Measurements from ENCODE around the gene ABCC2.

ABCC2 gene

GRCh38 chr10:99872367-99873162, 90.1 kb downstream of the ABCC2 start:
- no peaks in the 10 kb centered on the region for H4K20me1 ChIP-seq (ENCODE audit: insufficient read depth, low read length)
- no peaks in the 10 kb centered on the region for H3K9me3 ChIP-seq (ENCODE audit: insufficient read depth, low read length)
- no peak for TF ChIP-seq EZH2phosphoT487 (IDR thresholded peaks at IDR 0.05; ENCODE audit: low read depth)
- TF ChIP-seq, protein P1, sequence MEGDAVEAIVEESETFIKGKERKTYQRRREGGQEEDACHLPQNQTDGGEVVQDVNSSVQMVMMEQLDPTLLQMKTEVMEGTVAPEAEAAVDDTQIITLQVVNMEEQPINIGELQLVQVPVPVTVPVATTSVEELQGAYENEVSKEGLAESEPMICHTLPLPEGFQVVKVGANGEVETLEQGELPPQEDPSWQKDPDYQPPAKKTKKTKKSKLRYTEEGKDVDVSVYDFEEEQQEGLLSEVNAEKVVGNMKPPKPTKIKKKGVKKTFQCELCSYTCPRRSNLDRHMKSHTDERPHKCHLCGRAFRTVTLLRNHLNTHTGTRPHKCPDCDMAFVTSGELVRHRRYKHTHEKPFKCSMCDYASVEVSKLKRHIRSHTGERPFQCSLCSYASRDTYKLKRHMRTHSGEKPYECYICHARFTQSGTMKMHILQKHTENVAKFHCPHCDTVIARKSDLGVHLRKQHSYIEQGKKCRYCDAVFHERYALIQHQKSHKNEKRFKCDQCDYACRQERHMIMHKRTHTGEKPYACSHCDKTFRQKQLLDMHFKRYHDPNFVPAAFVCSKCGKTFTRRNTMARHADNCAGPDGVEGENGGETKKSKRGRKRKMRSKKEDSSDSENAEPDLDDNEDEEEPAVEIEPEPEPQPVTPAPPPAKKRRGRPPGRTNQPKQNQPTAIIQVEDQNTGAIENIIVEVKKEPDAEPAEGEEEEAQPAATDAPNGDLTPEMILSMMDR (IDR thresholded peaks at IDR 0.05; ENCODE audit: low read depth, low read length): no peak
- no peak overlapping the region for H3K9ac ChIP-seq (ENCODE audit: low read length)
- no peaks in the 10 kb centered on the region for H3K27me3 ChIP-seq (ENCODE audit: low read depth, low read length)
- no peak overlapping the region for H3K27ac ChIP-seq (ENCODE audit: low read length)
- H2AFZ ChIP-seq (ENCODE audit: low read depth, low read length): no peak overlapping the region
- no peaks in the 10 kb centered on the region for H3K36me3 ChIP-seq (replicated peaks; ENCODE audit: low read depth, low read length)
- no peak overlapping the region for H3K4me2 ChIP-seq (ENCODE audit: low read length)
- H3K79me2 ChIP-seq (ENCODE audit: low read length): no peaks in the 10 kb centered on the region
- H3K4me1 ChIP-seq (ENCODE audit: low read length): no peaks in the 10 kb centered on the region
- H3K4me3 ChIP-seq (ENCODE audit: low read length): no peak overlapping the region

DNA sequence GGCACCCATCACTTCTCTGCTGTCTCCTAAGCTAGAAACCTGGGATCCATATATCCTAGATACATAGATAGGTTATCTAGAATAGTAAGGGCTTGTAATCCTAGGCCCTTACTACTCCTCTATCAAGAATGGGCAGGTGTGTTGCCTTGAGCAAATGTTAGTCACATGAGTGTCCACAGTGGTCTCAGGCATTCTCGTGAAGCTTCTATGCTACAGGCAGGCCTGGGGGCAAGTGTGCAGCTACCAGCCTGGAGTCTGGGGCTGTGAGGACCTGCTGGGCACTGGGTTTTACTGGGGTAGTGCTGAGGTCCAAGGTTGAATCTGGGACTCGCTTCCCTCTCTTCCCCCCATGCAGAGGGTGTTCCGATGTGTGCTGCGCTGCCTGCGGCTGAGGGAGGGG, 91.4 kb downstream of the ABCC2 start:
- TF ChIP-seq EZH2phosphoT487 (IDR thresholded peaks at IDR 0.05; ENCODE audit: low read depth): no peak
- TF ChIP-seq, protein P1 (IDR thresholded peaks at IDR 0.05; ENCODE audit: low read depth, low read length): no peak
- H3K4me3 ChIP-seq (ENCODE audit: low read length): no peak overlapping the region
- no peaks in the 10 kb centered on the region for H3K36me3 ChIP-seq (replicated peaks; ENCODE audit: low read depth, low read length)

DNA sequence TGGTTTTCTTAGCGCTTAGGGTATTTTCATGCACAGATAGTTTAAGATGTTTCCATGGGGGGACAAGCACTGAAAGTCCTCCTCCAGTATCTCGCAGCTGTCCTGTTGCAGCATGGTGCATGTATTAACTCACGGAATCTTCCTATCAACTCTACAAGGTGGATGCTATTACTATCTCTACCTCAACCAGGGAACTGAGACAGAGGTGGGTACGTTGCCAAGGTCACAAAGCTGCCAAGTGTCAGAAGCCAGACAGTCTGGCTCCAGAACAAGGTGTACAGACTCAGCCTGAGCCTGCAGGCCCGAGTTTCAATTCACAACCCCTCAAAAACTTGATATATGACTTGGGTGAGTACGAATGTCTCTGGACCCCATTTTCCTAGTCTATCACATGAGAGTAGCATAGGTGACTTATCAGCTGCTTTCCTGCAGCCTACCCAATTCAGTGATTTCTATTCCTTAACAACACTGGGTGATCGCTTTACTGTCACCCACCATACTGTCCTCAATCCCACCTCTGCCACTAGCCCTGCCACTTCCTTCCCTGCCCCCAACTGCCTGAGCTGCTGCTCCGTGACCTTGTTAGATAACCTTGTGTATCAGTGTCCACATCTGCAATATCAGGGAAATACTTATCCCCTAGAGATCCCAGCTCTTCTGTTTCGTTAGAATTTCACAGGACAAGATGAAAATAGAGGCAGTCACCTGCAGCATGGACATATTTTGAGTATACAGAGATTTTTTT, 92.1 kb downstream of the ABCC2 start:
- Histone ChIP-seq H3K4me2 (ENCODE audit: low read length) (no peak overlapping the region), H3K4me1 (ENCODE audit: low read length) (no peaks in the 10 kb centered on the region), H3K79me2 (ENCODE audit: low read length) (no peaks in the 10 kb centered on the region), H3K27me3 (ENCODE audit: low read depth, low read length) (no peaks in the 10 kb centered on the region), H3K9ac (ENCODE audit: low read length) (no peak overlapping the region), H2AFZ (ENCODE audit: low read depth, low read length) (no peak overlapping the region), H3K4me3 (ENCODE audit: low read length) (no peak overlapping the region), H3K27ac (ENCODE audit: low read length) (no peak overlapping the region), H4K20me1 (ENCODE audit: insufficient read depth, low read length) (no peaks in the 10 kb centered on the region), H3K36me3 (replicated peaks; ENCODE audit: low read depth, low read length) (no peaks in the 10 kb centered on the region), H3K9me3 (ENCODE audit: insufficient read depth, low read length) (no peaks in the 10 kb centered on the region)
- TF ChIP-seq, protein P1 (IDR thresholded peaks at IDR 0.05; ENCODE audit: low read depth, low read length): no peak
- TF ChIP-seq EZH2phosphoT487 (IDR thresholded peaks at IDR 0.05; ENCODE audit: low read depth): no peak

More for the DNA sequence above, 91.4 kb downstream of the ABCC2 start:
- H2AFZ ChIP-seq (ENCODE audit: low read depth, low read length): no peak overlapping the region
- no peaks in the 10 kb centered on the region for H3K9me3 ChIP-seq (ENCODE audit: insufficient read depth, low read length)
- H3K27me3 ChIP-seq (ENCODE audit: low read depth, low read length): no peaks in the 10 kb centered on the region
- H3K9ac ChIP-seq (ENCODE audit: low read length): no peak overlapping the region
- H4K20me1 ChIP-seq (ENCODE audit: insufficient read depth, low read length): no peaks in the 10 kb centered on the region
- H3K4me2 ChIP-seq (ENCODE audit: low read length): no peak overlapping the region
- no peaks in the 10 kb centered on the region for H3K4me1 ChIP-seq (ENCODE audit: low read length)
- no peak overlapping the region for H3K27ac ChIP-seq (ENCODE audit: low read length)
- no peaks in the 10 kb centered on the region for H3K79me2 ChIP-seq (ENCODE audit: low read length)

DNA sequence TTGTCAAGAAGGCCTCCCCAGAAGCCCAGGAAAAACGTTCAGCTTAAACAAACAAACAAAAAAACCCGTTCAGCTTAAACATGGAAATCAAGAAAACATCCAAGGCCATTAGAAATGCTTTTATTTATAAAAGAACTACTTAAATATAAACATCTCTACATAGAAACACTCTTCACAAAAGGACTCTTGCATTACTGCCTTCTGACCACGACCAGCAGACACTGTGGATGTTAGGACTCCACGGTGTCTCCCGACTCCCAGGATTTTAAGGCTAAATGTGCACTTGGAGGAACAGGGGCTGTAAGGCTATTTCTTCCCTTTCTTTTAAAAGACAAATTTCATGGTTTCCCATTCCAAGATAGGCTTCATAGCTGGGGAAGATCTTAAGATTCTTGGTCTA, 93.0 kb downstream of the ABCC2 start:
- H3K4me2 ChIP-seq (ENCODE audit: low read length): no peak overlapping the region
- H2AFZ ChIP-seq (ENCODE audit: low read depth, low read length): no peak overlapping the region
- H3K36me3 ChIP-seq (replicated peaks; ENCODE audit: low read depth, low read length): no peaks in the 10 kb centered on the region
- no peak overlapping the region for H3K4me3 ChIP-seq (ENCODE audit: low read length)
- H3K9me3 ChIP-seq (ENCODE audit: insufficient read depth, low read length): no peaks in the 10 kb centered on the region
- H3K27ac ChIP-seq (ENCODE audit: low read length): no peak overlapping the region
- H3K27me3 ChIP-seq (ENCODE audit: low read depth, low read length): no peaks in the 10 kb centered on the region
- H3K79me2 ChIP-seq (ENCODE audit: low read length): no peaks in the 10 kb centered on the region
- no peak overlapping the region for H3K9ac ChIP-seq (ENCODE audit: low read length)
- TF ChIP-seq, protein P1 (IDR thresholded peaks at IDR 0.05; ENCODE audit: low read depth, low read length): no peak
- TF ChIP-seq EZH2phosphoT487 (IDR thresholded peaks at IDR 0.05; ENCODE audit: low read depth): no peak
- H3K4me1 ChIP-seq (ENCODE audit: low read length): no peaks in the 10 kb centered on the region
- no peaks in the 10 kb centered on the region for H4K20me1 ChIP-seq (ENCODE audit: insufficient read depth, low read length)

All from OCI-LY3 (cell line).